Measurements from ENCODE around the gene PRKCB. TPM values are rescaled to one million over a fixed set of nuclear protein-coding genes. Genes with fewer than 3 reads are reported as not detected.

Gene PRKCB
- total and polyA plus RNA-seq, 5 donors: 0.41 to 4.1 (median 3.6) TPM

- intact Hi-C loops (cut with DNase I): no loop called here
- 65% methylated on average over 1 of the region's 1 CpG for WGBS
- Histone ChIP-seq H3K4me1 (ENCODE audit: control insufficient read depth, insufficient read depth, low read length) (no peaks in the 10 kb centered on the region), H3K27ac (ENCODE audit: low read length) (no peak overlapping the region), H3K4me3 (ENCODE audit: low read length) (no peak overlapping the region), H3K27me3 (ENCODE audit: control insufficient read depth, insufficient read depth) (no peaks in the 10 kb centered on the region), H3K9me3 (ENCODE audit: control insufficient read depth, low read length) (no peaks in the 10 kb centered on the region)
- no peak for ATAC-seq
- DNase-seq: no peak
These were observed 239.5 kb downstream of the PRKCB start for GRCh38 chr16:24075302-24075701.

- WGBS: 46% methylated on average over 6 of the region's 6 CpGs
- no peaks in the 10 kb centered on the region for H3K9me3 ChIP-seq (ENCODE audit: control insufficient read depth, low read length)
- DNase-seq (no peak), ATAC-seq (no peak)
- no peak overlapping the region for H3K27ac ChIP-seq (ENCODE audit: low read length)
- H3K4me3 ChIP-seq (ENCODE audit: low read length): no peak overlapping the region
- no peaks in the 10 kb centered on the region for H3K4me1 ChIP-seq (ENCODE audit: control insufficient read depth, insufficient read depth, low read length)
- intact Hi-C loops (cut with DNase I): no loop called here
- no peaks in the 10 kb centered on the region for H3K27me3 ChIP-seq (ENCODE audit: control insufficient read depth, insufficient read depth)
These were observed 240.3 kb downstream of the PRKCB start for GRCh38 chr16:24075931-24076716.

- no peaks in the 10 kb centered on the region for H3K4me1 ChIP-seq (ENCODE audit: control insufficient read depth, insufficient read depth, low read length)
- ATAC-seq (no peak), DNase-seq (no peak)
- no peaks in the 10 kb centered on the region for H3K9me3 ChIP-seq (ENCODE audit: control insufficient read depth, low read length)
- 63% methylated on average over 1 of the region's 1 CpG for WGBS
- intact Hi-C loops (cut with DNase I): no loop called here
- H3K27ac ChIP-seq (ENCODE audit: low read length): no peak overlapping the region
- no peak overlapping the region for H3K4me3 ChIP-seq (ENCODE audit: low read length)
- no peaks in the 10 kb centered on the region for H3K27me3 ChIP-seq (ENCODE audit: control insufficient read depth, insufficient read depth)
These were observed 241.5 kb downstream of the PRKCB start for GRCh38 chr16:24077292-24077691.

- WGBS: 55% methylated on average over 8 of the region's 8 CpGs
- H3K4me3 ChIP-seq (ENCODE audit: low read length): no peak overlapping the region
- no peaks in the 10 kb centered on the region for H3K27me3 ChIP-seq (ENCODE audit: control insufficient read depth, insufficient read depth)
- no peaks in the 10 kb centered on the region for H3K9me3 ChIP-seq (ENCODE audit: control insufficient read depth, low read length)
- no peak overlapping the region for H3K27ac ChIP-seq (ENCODE audit: low read length)
- H3K4me1 ChIP-seq (ENCODE audit: control insufficient read depth, insufficient read depth, low read length): no peaks in the 10 kb centered on the region
- ATAC-seq: no peak
- DNase-seq: no peak
- intact Hi-C loops (cut with DNase I): no loop called here
These were observed 242.2 kb downstream of the PRKCB start for GRCh38 chr16:24077966-24078365.

GRCh38 chr16:24085666-24086065 is 249.9 kb downstream of the PRKCB start:
- no peak for DNase-seq
- H3K4me1 ChIP-seq (ENCODE audit: control insufficient read depth, insufficient read depth, low read length): peaks cover 4% of the 10 kb centered on the region
- H3K4me3 ChIP-seq (ENCODE audit: low read length): no peak overlapping the region
- H3K27ac ChIP-seq (ENCODE audit: low read length): no peak overlapping the region
- H3K27me3 ChIP-seq (ENCODE audit: control insufficient read depth, insufficient read depth): no peaks in the 10 kb centered on the region
- ATAC-seq: peak; percentile 47 to 65
- no peaks in the 10 kb centered on the region for H3K9me3 ChIP-seq (ENCODE audit: control insufficient read depth, low read length)
- intact Hi-C loops (cut with DNase I): no loop called here
- WGBS: 18% methylated on average over 5 of the region's 5 CpGs

- intact Hi-C loops (cut with DNase I): no loop called here
- WGBS: 25% methylated on average over 10 of the region's 10 CpGs
- no peak overlapping the region for H3K27ac ChIP-seq (ENCODE audit: low read length)
- H3K27me3 ChIP-seq (ENCODE audit: control insufficient read depth, insufficient read depth): no peaks in the 10 kb centered on the region
- no peak overlapping the region for H3K4me3 ChIP-seq (ENCODE audit: low read length)
- ATAC-seq (no peak), DNase-seq (no peak)
- H3K9me3 ChIP-seq (ENCODE audit: control insufficient read depth, low read length): no peaks in the 10 kb centered on the region
- peaks cover 4% of the 10 kb centered on the region for H3K4me1 ChIP-seq (ENCODE audit: control insufficient read depth, insufficient read depth, low read length)
These were observed 252.2 kb downstream of the PRKCB start for GRCh38 chr16:24087891-24088410.

GRCh38 chr16:24088767-24089166 is 253.0 kb downstream of the PRKCB start:
- intact Hi-C loops (cut with DNase I): no loop called here
- Histone ChIP-seq H3K4me3 (ENCODE audit: low read length) (no peak overlapping the region), H3K4me1 (ENCODE audit: control insufficient read depth, insufficient read depth, low read length) (peaks cover 4% of the 10 kb centered on the region), H3K9me3 (ENCODE audit: control insufficient read depth, low read length) (no peaks in the 10 kb centered on the region), H3K27ac (ENCODE audit: low read length) (no peak overlapping the region), H3K27me3 (ENCODE audit: control insufficient read depth, insufficient read depth) (no peaks in the 10 kb centered on the region)
- DNase-seq (no peak), ATAC-seq (no peak)
- WGBS: 66% methylated on average over 2 of the region's 2 CpGs

GRCh38 chr16:24091125-24091524 is 255.3 kb downstream of the PRKCB start:
- 79% methylated on average over 1 of the region's 1 CpG for WGBS
- no peak for ATAC-seq
- H3K27me3 ChIP-seq (ENCODE audit: control insufficient read depth, insufficient read depth): no peaks in the 10 kb centered on the region
- intact Hi-C loops (cut with DNase I): no loop called here
- H3K27ac ChIP-seq (ENCODE audit: low read length): no peak overlapping the region
- no peak overlapping the region for H3K4me3 ChIP-seq (ENCODE audit: low read length)
- no peak for DNase-seq
- no peaks in the 10 kb centered on the region for H3K4me1 ChIP-seq (ENCODE audit: control insufficient read depth, insufficient read depth, low read length)
- H3K9me3 ChIP-seq (ENCODE audit: control insufficient read depth, low read length): no peaks in the 10 kb centered on the region

- no peaks in the 10 kb centered on the region for H3K4me1 ChIP-seq (ENCODE audit: control insufficient read depth, insufficient read depth, low read length)
- DNase-seq (no peak), ATAC-seq (no peak)
- no peaks in the 10 kb centered on the region for H3K27me3 ChIP-seq (ENCODE audit: control insufficient read depth, insufficient read depth)
- no peak overlapping the region for H3K27ac ChIP-seq (ENCODE audit: low read length)
- no peak overlapping the region for H3K4me3 ChIP-seq (ENCODE audit: low read length)
- no peaks in the 10 kb centered on the region for H3K9me3 ChIP-seq (ENCODE audit: control insufficient read depth, low read length)
- intact Hi-C loops (cut with DNase I): no loop called here
These were observed 257.3 kb downstream of the PRKCB start for GRCh38 chr16:24093049-24093448.

GRCh38 chr16:24094660-24095059 is 258.9 kb downstream of the PRKCB start:
- WGBS: 65% methylated on average over 1 of the region's 1 CpG
- H3K4me3 ChIP-seq (ENCODE audit: low read length): no peak overlapping the region
- no peaks in the 10 kb centered on the region for H3K27me3 ChIP-seq (ENCODE audit: control insufficient read depth, insufficient read depth)
- DNase-seq: no peak
- intact Hi-C loops (cut with DNase I): no loop called here
- no peak for ATAC-seq
- H3K27ac ChIP-seq (ENCODE audit: low read length): no peak overlapping the region
- no peaks in the 10 kb centered on the region for H3K4me1 ChIP-seq (ENCODE audit: control insufficient read depth, insufficient read depth, low read length)
- H3K9me3 ChIP-seq (ENCODE audit: control insufficient read depth, low read length): no peaks in the 10 kb centered on the region

- ATAC-seq (no peak), DNase-seq (no peak)
- WGBS: 70% methylated on average over 2 of the region's 2 CpGs
- Histone ChIP-seq H3K27me3 (ENCODE audit: control insufficient read depth, insufficient read depth) (no peaks in the 10 kb centered on the region), H3K27ac (ENCODE audit: low read length) (no peak overlapping the region), H3K9me3 (ENCODE audit: control insufficient read depth, low read length) (no peaks in the 10 kb centered on the region), H3K4me3 (ENCODE audit: low read length) (no peak overlapping the region), H3K4me1 (ENCODE audit: control insufficient read depth, insufficient read depth, low read length) (no peaks in the 10 kb centered on the region)
- intact Hi-C loops (cut with DNase I): no loop called here
These were observed 263.1 kb downstream of the PRKCB start for GRCh38 chr16:24098896-24099295.

GRCh38 chr16:24101431-24101830 is 265.6 kb downstream of the PRKCB start:
- Histone ChIP-seq H3K27me3 (ENCODE audit: control insufficient read depth, insufficient read depth) (no peaks in the 10 kb centered on the region), H3K27ac (ENCODE audit: low read length) (no peak overlapping the region), H3K9me3 (ENCODE audit: control insufficient read depth, low read length) (no peaks in the 10 kb centered on the region), H3K4me3 (ENCODE audit: low read length) (no peak overlapping the region), H3K4me1 (ENCODE audit: control insufficient read depth, insufficient read depth, low read length) (no peaks in the 10 kb centered on the region)
- DNase-seq (no peak), ATAC-seq (no peak)
- 68% methylated on average over 2 of the region's 2 CpGs for WGBS
- intact Hi-C loops (cut with DNase I): no loop called here
